Chondrocyte (in vitro differentiated cells): ENCODE measurements around the gene SUSD2. TPM values are rescaled to one million over a fixed set of nuclear protein-coding genes. Genes with fewer than 3 reads are reported as not detected.

Source experiments
- DNase-seq: peaks from one replicate; pipeline ENCODE4 v3.0.0; 2021; ENCODE audit warnings: mixed read lengths, low spot score
- H3K27ac Mint-ChIP-seq: one replicate; pipeline ENCODE4 v1.8.0; 2021; ENCODE audit warnings: mild to moderate bottlenecking, moderate library complexity, mixed read lengths; ENCODE audit not compliant: unreplicated experiment
- H3K27me3 Mint-ChIP-seq: 2 replicates; pipeline ENCODE4 v1.8.0; 2021; ENCODE audit warnings: low read depth, mixed read lengths
- H3K36me3 Mint-ChIP-seq: 2 replicates; pipeline ENCODE4 v1.8.0; 2021; ENCODE audit warnings: low read depth, mixed read lengths
- H3K4me1 Mint-ChIP-seq: 2 replicates; pipeline ENCODE4 v1.8.0; 2021; ENCODE audit warnings: low read depth, mild to moderate bottlenecking, mixed read lengths
- H3K4me3 Mint-ChIP-seq: one replicate; pipeline ENCODE4 v1.8.0; 2021; ENCODE audit warnings: mild to moderate bottlenecking, moderate library complexity, mixed read lengths; ENCODE audit not compliant: unreplicated experiment
- H3K9me3 Mint-ChIP-seq: 2 replicates; pipeline ENCODE4 v1.8.0; 2021; ENCODE audit warnings: low read depth, mixed read lengths
- CTCF ChIP-seq: fragments of 200-600 bp; sonication (generic); IDR thresholded peaks from 2 replicates; pipeline ENCODE4 v1.5.0; 2021; ENCODE audit warnings: antibody characterized with exemption, mild to moderate bottlenecking, moderate library complexity
- total RNA-seq: library from RNA; stranded (reverse); gene quantifications from 3 replicates; pipeline ENCODE4 v1.2.1, GENCODE V29; 2021

The SUSD2 gene
- total RNA-seq, 1 donor from 2014 or later, result 0.65 TPM

GRCh38 chr22:24138649-24139420 lies 42.5 kb upstream of the SUSD2 start:
- peaks cover 10% of the 10 kb centered on the region for H3K36me3 Mint-ChIP-seq
- no peaks in the 10 kb centered on the region for H3K27me3 Mint-ChIP-seq
- no peak for TF ChIP-seq CTCF
- H3K4me3 Mint-ChIP-seq, result no peak overlapping the region
- H3K4me1 Mint-ChIP-seq, result peaks cover 7% of the 10 kb centered on the region
- no peak for DNase-seq
- H3K9me3 Mint-ChIP-seq, result no peaks in the 10 kb centered on the region
- no peak overlapping the region for H3K27ac Mint-ChIP-seq

GRCh38 chr22:24140357-24140756 lies 40.9 kb upstream of the SUSD2 start:
- TF ChIP-seq CTCF, result no peak
- Mint-ChIP-seq H3K27ac (no peak overlapping the region), H3K36me3 (peaks cover 7% of the 10 kb centered on the region), H3K9me3 (no peaks in the 10 kb centered on the region), H3K4me1 (peaks cover 15% of the 10 kb centered on the region), H3K4me3 (no peak overlapping the region), H3K27me3 (no peaks in the 10 kb centered on the region)
- DNase-seq, result no peak

GRCh38 chr22:24141586-24141985 lies 39.7 kb upstream of the SUSD2 start:
- H3K4me1 Mint-ChIP-seq, result peaks cover 27% of the 10 kb centered on the region
- no peak for TF ChIP-seq CTCF
- peaks cover 3% of the 10 kb centered on the region for H3K36me3 Mint-ChIP-seq
- H3K27me3 Mint-ChIP-seq, result no peaks in the 10 kb centered on the region
- no peak overlapping the region for H3K27ac Mint-ChIP-seq
- H3K9me3 Mint-ChIP-seq, result no peaks in the 10 kb centered on the region
- no peak for DNase-seq
- no peak overlapping the region for H3K4me3 Mint-ChIP-seq

GRCh38 chr22:24142241-24142640 lies 39.0 kb upstream of the SUSD2 start:
- H3K27ac Mint-ChIP-seq, result no peak overlapping the region
- no peaks in the 10 kb centered on the region for H3K9me3 Mint-ChIP-seq
- H3K4me1 Mint-ChIP-seq, result peaks cover 32% of the 10 kb centered on the region
- no peaks in the 10 kb centered on the region for H3K27me3 Mint-ChIP-seq
- peaks cover 2% of the 10 kb centered on the region for H3K36me3 Mint-ChIP-seq
- DNase-seq, result no peak
- TF ChIP-seq CTCF, result no peak
- H3K4me3 Mint-ChIP-seq, result no peak overlapping the region

- Mint-ChIP-seq H3K27me3 (no peaks in the 10 kb centered on the region), H3K27ac (no peak overlapping the region), H3K4me3 (no peak overlapping the region), H3K9me3 (no peaks in the 10 kb centered on the region), H3K36me3 (peaks cover 2% of the 10 kb centered on the region), H3K4me1 (peaks cover 32% of the 10 kb centered on the region)
- DNase-seq, result no peak
- no peak for TF ChIP-seq CTCF
Measured at GRCh38 chr22:24142831-24143230, 38.5 kb upstream of the SUSD2 start.
